ENCODE measurements around the gene ZBTB47.

DNA sequence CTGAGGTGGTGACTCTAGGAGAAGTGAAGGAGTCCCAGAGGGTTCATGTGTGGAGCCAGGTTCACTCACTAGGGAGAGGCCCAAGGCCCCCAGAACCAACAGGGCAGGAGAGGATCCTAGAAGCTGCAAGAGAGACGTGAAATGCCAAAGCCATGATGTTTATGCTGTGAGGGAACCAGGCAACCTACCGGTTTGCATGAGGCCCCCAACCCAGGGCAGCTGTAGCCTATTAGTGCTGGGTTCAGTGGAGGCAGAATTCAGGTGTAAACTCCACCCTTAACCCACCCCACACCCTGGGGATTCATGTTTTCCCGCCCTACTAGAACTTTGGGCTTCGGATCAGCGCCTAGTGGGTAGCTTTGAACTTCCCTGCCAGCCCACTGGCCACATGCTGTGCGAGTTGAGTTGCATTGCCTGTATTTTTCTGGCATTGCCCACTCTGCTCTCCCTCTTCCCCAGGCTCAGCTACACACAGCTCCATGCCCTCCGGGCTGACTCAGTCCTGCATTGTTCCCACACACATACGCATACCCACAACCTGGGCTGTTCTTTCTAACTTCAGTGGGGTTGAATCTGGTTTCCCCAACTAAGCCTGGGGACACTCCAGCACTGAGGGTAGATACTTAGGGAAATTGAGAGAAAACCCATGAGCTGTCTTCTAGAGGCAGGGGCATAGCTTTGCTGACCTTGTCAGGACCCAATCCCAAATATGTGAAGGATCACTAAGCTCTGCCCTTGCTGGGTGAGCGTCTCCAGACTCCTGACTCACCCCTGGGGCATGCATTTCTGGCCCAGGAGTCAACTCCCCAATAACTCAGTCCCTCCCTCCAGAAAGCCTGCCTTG, 2.0 kb upstream of the ZBTB47 start:
- no peak for TF ChIP-seq EZH2 (IDR thresholded peaks at IDR 0.05; ENCODE audit: borderline replicate concordance, low read depth, low read length, severe bottlenecking)
- no peak for TF ChIP-seq CTCF (IDR thresholded peaks at IDR 0.05; ENCODE audit: extremely low read depth in 1 of 2, insufficient read depth in 1 of 2, low read depth in 1 of 2, low read length in 2 of 2)
- no peak for TF ChIP-seq JUN (IDR thresholded peaks at IDR 0.05; ENCODE audit: borderline replicate concordance, insufficient read depth, insufficient read length, low read depth)
